Pulmonary artery endothelial cell (primary cell): ENCODE data around the gene IGFBPL1. TPM values are rescaled to one million over a fixed set of nuclear protein-coding genes. Genes with fewer than 3 reads are reported as not detected.
"Not testable (repeated sequence)": the region's sequence is repeated elsewhere in the genome, so short reads cannot be mapped to it uniquely, and the experiment has no call there.

Experiments used
- DNase-seq: peaks from one replicate; pipeline ENCODE4 v3.0.0-alpha.2; 2011; ENCODE audit warnings: low read depth, low spot score
- total RNA-seq: library from RNA; depleted of rRNA; stranded (reverse); fragments of >200 nt; gene quantifications from 2 replicates; pipeline ENCODE4 v1.2.3, GENCODE V29; 2014

Gene IGFBPL1
- total RNA-seq, 1 donor from 2014 or later, result 0.33 TPM

DNA sequence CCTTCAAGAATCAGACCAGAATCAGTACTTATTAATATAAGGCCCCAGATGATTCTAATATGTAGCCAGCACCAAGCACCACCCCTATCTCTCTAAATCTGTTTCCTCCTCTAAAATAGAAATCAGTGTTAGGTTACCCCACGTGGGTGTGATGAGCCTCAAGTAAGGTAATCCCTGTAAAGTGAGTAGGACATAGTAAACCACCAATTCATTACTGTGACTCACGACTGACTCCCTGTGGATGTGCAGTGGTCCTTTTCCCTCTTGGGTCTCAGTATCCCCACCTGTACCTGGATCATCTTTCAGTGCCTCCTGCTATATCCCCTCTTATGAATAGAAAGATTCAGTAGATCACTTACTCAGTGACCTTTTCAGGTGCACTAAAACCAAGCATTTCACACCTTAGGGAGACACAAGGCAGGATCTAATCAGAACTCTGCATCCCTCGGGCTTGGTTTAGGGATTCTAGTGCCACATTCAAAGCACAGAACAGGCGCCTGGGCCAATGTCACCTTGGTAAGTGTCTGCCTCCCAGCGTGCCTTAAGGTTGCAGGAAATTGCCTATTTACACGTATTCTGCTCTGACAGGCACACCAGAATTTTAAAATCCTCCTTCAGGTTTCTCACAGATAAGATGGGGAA lies 43.9 kb downstream of the IGFBPL1 start:
- DNase-seq, result no peak

DNA sequence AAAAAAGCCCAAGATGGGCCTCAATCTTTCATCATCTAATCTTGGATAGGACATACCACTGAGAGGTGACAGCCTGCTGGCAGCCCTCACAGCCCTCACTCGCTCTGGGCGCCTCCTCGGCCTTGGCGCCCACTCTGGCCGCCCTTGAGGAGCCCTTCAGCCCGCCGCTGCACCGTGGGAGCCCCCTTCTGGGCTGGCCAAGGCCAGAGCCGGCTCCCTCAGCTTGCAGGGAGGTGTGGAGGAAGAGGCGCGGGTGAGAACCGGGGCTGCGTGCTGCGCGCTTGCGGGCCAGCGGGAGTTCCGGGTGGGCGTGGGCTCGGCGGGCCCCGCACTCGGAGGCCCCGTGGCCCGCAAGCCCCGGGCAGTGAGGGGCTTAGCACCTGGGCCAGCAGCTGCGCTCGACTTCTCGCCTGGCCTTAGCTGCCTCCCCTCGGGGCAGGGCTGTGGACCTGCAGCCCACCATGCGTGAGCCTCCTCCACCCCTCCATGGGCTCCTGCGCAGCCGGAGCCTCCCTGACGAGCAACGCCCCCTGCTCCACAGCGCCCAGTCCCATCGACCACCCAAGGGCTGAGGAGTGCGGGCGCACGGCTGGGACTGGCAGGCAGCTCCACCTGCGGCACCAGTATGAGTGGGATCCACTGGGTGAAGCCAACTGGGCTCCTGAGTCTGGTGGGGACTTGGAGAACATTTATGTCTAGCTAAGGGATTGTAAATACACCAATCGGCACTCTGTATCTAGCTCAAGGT lies 46.7 kb downstream of the IGFBPL1 start:
- not testable (repeated sequence) for DNase-seq

DNA sequence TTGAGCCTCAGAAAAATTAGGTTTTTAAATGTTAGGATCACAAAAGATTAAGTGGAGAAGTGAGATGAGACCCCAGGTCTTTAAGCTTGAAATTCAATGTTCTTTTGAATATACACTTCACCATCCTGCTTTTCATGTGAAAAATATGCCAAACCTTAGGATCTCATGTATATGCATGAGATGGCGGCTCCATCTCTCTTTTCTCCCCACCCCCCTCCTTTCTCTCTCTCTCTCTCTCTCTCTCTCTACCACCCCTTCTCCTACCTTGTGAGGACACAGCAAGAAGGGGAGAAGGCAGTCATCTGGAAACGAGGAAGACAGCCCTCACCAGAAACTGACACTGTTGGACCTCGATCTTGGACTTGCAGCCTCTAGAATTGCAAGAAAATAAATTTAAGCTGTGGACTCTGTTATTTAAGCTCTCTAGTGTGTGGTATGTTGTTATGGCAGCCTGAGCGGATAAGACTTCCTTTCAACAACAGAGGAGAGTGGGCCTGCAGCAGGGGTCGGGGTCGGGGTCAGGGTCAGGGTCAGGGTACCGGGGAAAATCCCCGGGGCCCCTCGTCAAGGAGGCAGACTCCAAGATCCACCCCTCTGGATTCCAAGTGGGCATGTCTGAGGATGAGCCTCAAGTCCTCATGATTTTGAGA lies 48.1 kb downstream of the IGFBPL1 start:
- no peak for DNase-seq

DNA sequence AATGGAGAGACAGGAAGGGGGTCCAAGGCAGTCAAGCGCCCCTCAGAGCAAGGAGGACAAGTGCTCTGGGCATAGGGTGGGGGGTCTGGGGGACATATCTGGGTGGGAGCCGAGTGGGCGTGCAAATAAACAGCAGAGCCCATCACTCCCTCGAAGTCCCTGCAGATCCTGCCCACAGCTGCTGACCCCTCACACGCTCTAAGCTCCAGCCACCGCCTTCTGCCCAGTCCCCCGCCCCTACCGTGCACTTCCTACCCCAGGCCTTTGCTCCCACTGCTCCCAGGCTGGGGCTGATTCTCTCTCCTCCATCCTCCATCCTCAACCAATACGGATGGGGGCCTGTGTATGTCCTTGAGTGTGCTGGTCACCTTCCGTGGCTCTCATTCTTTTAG lies 48.7 kb downstream of the IGFBPL1 start:
- DNase-seq, result no peak

DNA sequence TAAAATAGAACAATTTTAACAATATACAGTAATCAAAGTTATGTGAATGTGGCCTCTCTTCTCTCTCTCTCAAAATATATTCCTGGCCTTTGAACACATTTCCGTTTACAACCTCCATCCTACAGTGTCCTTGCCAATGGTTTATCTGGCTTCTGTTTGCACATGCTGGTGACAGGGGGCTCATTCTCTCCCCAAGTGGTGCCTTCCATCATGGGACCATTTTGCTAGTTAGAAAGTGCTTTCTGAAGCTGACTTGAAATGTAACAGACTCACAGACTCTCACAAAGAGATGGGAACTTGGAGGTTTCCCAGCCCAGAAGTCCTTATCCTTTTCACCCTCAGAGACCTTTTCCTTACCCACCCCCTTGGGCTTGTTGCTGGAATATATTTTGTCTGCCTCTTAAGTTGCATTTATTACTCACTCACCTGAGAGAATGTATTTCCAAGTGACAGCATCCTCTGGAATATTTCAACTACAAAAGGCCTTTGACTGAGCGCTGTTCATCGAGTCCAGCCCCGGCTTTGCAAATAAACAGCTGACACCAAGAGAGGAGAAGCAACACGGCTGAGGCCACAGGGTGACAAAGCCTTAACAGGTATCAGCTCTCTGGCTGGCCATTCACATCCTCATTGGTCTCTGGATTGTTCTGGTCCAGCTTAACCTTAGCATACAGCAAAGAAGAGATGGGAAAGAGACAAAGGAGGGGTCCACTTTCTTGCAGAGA lies 49.2 kb downstream of the IGFBPL1 start:
- DNase-seq, result no peak

DNA sequence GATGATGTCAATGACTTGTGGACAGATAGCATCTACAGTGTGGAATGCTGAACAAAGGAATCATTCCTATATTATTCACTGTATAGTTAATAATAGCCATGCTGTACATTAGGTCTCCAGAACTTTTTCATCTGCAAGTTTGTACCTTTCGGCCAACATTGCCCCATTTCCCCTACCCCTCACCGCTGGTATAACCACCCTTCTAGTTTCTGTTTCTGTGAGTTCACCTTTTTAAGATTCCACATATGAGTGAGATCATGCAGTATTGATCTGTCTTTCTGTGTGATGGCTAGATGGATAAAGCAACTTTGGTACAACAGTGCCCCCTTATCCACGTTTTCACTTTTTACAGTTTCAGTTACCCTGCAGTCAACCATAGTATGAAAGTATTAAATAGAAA lies 50.6 kb downstream of the IGFBPL1 start:
- DNase-seq, result no peak

DNA sequence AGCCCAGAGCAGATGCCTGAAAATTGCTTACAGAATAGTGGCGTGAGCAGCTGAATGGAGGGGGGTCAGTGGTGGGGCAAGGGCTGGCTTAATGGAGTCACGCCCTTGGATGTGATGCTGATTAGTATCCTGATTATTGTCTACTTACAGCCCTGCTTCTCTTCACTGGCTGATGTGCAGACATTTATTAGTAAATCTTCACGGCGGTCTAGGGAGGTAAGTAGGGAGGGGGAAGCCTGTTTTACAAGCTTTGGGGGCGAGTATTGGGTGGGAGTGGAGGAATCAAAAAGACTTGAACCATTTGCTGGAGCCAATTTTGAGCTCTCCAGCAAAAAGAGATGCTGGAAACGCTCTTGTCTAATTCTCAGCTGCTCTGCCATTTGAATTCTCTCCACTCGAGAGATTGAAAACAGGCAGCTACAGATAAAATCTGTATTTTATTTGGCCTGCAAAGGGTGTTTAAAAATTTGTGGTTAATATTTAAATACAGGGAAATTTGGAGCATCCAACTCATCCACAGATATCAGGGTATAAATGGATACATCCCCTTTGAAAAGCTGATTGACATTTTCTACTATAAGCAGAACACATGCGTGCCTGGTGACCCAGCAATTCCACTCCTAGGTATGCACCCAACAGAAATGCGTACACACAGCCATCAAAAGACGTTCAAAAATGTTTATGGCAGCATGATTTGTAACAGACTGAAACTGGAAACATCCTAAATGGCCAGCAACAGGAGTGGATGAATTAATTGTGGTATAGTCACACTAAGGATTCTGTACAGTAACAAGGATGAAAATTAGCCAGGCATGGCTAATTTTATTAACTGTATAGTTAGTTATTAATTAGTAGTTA lies 51.3 kb downstream of the IGFBPL1 start:
- no peak for DNase-seq

DNA sequence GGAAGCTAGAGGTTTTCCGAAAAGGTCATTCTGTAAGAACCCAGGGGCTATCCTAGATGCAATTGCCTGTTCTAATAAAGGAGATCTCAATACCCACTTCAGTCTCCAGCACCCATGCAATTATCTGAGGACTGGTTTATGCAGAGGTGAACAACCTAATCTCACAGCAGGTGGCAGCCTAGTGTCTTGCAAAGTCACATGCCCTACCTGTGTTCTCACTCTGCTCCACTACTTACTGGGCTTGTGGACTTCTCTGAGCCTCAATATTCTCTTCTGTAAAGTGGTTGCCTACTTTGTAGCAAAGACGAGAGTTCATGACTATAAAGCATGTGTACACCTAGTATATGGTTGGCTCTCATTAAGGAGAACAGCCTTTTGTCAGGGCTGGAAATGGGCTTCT lies 52.8 kb downstream of the IGFBPL1 start:
- DNase-seq, result no peak

DNA sequence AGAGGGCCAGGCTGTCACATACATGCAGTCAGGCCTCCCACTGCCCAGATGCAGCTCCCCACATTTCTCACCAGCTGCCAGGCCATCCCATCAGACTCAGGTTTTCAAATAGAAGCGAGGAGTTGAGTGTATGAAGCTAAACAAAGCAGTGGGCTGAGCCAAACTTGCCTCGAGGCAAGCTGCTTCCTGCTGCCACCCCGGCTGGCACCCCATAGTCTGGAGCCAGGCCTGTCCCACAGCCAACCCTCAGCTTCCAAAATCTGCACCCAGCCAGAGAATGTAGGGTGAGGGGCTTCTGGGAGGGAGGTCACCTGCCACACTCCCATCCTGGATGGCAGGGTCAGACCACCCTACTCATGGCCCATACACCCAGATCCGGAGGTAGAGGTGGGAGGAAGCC lies 54.1 kb downstream of the IGFBPL1 start:
- no peak for DNase-seq

DNA sequence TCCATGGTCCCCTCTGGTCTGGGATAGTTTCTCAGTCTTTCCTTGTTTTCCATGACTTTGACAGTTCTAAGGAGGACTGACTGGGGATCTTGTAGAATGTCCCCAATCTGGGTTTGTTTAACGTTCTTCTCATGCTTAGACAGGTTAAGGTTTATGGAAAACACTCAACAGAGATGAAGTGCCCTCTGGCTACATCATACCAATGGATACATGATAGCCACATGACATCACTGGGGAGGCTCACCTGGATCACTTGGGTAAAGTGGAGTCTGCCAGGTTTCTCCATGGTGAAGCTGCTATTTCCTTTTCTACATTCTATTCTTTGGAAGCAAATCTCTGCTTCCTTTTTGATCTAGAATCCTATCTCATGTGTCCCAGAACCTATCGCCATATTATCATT lies 55.5 kb downstream of the IGFBPL1 start:
- DNase-seq, result no peak

DNA sequence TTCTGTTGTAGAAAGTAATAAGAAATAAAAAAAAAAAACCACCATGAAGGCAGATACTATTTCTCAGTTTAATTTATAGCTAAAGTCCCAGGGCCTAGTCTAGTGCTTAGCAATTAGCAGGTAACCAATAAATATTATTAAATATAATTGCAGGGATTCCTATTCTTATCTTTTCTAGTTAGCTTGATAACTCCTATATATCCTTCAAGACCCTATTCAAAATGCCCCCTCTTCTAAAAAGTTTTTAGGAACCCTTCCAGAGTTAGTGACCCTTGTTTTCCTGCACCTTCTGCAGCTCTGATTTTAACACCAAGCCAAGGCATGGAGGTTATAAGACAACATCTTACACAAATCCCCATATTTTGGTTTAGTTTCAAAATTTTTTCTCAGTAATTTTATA lies 56.4 kb downstream of the IGFBPL1 start:
- DNase-seq, result no peak

DNA sequence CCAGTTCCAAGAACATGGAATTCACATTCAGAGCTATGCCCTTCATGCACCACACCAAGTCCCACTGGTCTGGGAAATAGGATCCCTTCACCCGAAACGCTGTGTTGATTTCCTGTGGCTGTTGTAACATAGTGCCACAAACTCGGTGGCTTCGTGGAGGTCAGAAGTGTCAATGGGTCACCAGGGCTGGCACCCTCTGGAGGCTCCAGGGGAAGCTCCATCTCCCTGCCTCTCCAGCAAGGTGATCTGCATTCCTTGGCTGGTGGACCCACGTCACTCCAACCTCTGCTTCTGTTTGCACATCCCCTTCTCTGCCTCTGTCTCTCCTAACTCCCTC lies 60.7 kb downstream of the IGFBPL1 start:
- no peak for DNase-seq

DNA sequence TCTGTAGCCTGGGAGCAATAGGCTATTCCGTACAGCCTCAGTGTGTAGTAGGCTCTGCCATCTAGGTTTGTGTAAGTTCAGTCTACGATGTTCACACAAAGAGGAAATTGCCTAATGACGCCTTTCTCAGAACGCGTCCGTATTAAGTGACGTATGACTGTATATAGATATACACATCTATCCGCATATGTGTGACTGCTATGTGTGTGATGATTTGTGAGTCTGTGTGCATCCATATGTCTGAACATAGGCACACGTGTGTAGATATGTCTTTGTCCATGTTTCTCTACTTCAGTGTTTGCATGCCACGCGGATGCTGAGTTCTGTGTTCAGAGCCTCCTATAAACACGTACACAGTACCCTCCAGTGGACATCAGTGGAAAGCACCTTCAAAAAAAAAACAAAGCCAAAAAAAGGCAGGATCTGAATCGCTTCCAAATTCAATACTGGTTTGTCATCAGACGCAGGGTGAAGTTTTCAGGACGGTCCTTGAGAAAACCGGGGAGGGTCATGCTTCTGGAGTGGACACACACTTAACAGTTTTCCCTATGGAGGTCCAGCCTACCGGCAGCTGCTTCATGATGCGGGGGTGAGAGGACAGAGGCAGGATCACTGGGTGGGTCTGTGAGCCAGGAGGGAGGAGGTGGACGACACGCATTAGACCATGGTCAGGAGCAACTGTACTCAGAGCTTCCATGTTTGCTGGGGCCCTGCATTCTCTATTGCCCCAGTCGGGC lies 61.2 kb downstream of the IGFBPL1 start:
- peak; percentile 24 for DNase-seq

DNA sequence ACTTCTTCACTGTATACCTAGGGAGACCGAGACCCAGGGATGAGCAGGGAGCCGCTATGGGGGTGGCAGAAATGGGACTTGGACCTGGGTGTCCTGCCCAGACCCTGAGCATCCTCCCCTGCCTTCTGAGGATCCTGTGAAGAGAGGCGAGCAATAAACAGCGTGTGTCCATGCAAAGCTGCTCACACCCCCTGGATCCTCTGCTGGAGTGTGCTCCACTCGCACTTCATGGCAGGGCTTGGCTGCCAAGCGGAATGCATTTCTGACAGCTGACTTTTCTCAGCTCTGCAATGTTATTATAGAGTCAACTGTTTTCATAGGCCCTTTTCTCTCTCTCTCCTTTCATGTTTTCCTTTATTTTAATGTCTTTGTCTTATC lies 62.8 kb downstream of the IGFBPL1 start:
- DNase-seq, result no peak

DNA sequence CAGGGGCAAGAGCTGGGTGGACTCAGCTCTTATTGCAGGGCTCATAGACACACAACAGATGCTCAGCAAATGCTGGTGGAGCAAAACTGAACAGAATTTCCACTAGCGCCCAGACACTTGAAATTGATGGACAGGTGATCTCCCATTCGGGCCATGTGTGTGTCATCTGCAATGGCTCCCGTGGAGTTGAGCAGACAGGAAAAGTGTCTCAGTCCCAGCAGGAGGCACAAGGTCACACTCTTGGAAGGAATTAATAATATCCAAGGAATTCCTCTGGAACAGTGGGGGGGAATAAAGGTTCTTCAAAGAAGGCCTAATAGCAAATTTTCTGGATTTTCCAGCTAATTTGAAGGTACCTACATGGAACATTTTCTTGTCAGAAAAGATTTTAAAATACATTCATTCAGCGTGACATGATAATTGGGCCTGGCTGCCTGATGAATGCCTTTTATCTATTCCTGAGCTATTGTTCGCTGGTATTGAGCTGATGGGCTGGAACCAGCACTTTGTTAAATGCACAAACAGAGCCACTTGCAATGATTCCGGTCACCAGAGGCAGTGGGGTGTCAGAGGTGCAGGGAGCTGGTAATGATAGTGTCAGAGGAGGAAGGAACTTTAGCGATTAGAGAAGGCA lies 63.3 kb downstream of the IGFBPL1 start:
- no peak for DNase-seq

DNA sequence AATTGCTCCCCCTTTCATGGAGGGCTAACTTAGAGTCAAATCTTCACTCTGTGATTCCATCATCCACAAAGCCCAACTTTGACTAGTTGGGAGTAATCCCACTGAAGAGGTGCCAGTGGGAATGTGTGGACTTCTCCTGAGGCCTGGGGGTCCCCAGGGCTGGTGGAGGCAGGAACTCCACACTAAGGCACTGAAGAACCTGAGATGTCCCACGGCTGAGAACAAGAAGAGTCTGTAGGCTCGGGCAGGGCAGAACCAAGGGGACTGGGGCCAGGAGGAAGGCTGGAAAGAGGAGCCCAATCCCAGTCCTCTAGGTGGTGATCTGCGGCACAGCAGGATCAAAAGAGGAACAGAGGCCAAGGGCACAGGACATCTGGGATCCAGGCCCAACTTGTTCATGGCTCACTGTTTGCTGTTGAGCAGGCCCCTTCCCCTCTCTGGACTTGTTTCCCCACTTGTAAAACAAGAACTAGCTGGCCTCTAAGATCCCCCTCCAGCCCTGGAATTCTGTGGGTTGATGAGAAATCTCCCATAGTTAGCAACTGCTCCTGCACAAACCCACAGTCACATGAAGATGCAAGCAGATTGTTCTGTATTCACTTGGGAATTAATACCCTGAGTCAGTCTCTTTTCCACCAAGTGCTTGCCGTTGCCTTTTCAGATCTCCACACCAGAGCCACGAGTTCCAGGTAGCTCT lies 64.4 kb downstream of the IGFBPL1 start:
- no peak for DNase-seq

DNA sequence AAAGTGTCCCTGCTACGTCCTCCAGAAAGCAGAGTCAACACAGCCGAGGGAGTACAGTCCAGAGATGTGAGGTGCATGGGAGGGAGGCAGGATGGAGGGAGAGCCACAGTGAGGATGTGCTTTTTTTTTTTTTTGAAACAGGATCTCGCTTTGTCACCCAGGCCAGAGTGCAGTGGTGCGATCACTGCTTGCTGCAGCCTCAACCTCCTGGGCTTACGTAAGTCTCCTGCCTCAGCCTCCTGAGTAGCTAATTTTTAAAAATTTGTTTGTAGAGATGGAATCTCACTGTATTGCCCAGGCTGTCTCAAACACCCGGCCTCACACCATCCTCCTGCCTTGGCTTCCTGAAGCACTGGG lies 65.0 kb downstream of the IGFBPL1 start:
- no peak for DNase-seq

DNA sequence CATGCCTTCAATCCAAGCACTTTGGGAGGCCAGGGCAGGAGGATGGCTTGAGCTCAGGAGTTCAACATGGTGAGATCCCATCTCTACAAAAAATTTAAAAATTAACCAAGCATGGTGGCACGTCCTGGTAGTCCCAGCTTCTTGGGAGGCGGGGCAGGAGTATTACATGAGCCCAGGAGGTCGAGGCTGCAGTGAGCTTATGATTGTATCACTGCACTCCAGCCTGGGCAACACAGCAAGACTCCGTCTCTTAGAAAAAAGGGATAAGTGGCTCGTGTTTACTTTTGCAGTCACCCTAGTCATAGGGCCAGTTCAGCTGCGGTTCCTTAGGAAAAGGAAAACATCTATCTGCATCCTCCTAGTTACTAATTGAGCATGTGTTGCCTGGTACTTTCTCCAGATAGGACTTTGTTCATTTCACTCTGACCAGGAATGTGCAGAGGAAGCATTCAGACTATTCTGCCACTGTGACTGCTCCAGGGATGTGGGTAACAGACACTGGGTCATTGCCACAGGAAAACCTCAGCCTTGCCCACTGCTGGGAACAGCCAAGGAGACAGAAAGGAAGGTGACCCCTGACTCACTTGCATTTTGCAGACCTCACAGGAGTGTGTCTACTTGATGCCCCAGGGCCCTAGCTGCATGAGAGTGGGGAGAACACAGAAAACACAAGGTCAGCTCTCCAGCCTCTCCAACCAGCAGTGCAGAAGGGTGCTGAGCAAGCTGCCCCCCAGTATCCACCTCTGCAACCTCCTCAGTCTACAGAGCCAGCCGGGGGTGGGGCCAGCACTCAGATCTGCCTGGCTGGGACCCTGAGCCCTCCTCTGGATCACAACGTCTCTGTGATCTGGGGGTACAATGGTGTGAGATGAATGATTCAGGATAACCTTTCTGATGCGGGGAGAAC lies 65.6 kb downstream of the IGFBPL1 start:
- no peak for DNase-seq
